ENCODE data around the gene DCN. TPM values are rescaled to one million over a fixed set of nuclear protein-coding genes. Genes with fewer than 3 reads are reported as not detected.

The DCN gene
- total RNA-seq, 1 donor from 2014 or later, result 1,553 TPM

DNA sequence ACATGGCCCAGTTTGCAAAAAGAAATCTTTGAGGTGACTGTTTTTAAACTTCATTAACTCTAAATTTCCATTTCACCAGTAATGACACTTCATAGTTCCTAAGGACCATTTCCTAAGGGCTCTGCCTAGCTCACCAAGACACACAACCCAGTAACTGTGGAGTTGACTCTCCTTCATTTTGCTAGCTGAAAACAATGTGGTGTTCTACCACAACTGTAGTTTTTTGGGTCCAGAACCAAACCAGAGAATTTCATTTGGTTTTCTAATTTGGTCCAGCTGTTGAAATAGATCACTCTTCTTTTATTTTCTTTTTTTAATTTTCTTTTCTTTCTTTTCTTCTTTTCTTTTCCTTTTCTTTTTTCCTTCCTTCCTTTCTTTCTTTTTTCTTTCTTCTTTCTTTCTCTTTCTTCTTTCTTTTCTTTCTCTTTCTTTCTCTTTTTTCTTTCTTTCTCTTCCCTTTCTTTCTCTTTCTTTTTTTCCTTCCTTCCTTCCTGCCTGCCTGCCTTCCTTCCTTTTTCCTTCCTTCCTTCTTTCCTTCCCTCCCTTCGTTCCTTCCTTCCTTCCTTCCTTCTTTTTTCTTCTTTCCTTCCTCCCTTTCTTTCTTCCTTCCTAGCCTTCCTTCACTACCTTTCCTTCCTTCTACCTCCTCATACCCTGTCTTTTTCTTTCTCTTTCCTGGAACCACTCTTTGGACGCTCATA is 52.8 kb downstream of the DCN start:
- Histone ChIP-seq H3K4me1 (no peaks in the 10 kb centered on the region), H3K36me3 (no peaks in the 10 kb centered on the region), H3K9me3 (no peaks in the 10 kb centered on the region), H3K27me3 (no peaks in the 10 kb centered on the region), H3K27ac (no peak overlapping the region), H3K4me3 (no peak overlapping the region)
- no peak for DNase-seq (ENCODE audit: extremely low spot score in 2 of 2)
- TF ChIP-seq POLR2A (IDR thresholded peaks at IDR 0.05) (no peak), CTCF (IDR thresholded peaks at IDR 0.05) (no peak), POLR2AphosphoS5 (IDR thresholded peaks at IDR 0.05; ENCODE audit: insufficient read depth in 1 of 2, low read depth in 1 of 2) (no peak)
- intact Hi-C loops (cut with DNase I), result no loop called here

DNA sequence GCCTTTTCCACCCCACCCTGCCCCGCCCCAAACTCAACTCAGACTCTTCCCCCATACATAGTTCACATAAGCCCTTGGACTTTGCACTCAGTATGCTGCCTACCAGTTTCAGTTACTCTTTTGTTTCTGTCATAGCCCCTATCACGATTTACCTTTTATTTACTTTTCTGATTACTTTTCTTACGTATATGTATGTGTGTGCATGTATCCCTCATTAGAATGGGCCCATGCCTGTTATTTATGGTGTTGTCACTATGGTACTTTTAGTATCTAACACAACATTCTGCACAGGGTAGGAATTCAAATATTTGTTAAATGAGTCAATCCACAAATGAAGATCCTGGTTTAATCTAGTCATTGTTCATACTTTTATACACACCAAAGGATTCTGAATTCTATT is 54.9 kb downstream of the DCN start:
- no peaks in the 10 kb centered on the region for H3K36me3 ChIP-seq
- no peaks in the 10 kb centered on the region for H3K27me3 ChIP-seq
- no peaks in the 10 kb centered on the region for H3K9me3 ChIP-seq
- H3K27ac ChIP-seq, result no peak overlapping the region
- TF ChIP-seq POLR2AphosphoS5 (IDR thresholded peaks at IDR 0.05; ENCODE audit: insufficient read depth in 1 of 2, low read depth in 1 of 2) (no peak), CTCF (IDR thresholded peaks at IDR 0.05) (no peak), POLR2A (IDR thresholded peaks at IDR 0.05) (no peak)
- no peak for DNase-seq (ENCODE audit: extremely low spot score in 2 of 2)
- no peaks in the 10 kb centered on the region for H3K4me1 ChIP-seq
- intact Hi-C loops (cut with DNase I), result no loop called here
- H3K4me3 ChIP-seq, result no peak overlapping the region

GRCh38 chr12:91127306-91127705 is 55.3 kb downstream of the DCN start:
- intact Hi-C loops (cut with DNase I), result no loop called here
- H3K36me3 ChIP-seq, result no peaks in the 10 kb centered on the region
- no peak overlapping the region for H3K27ac ChIP-seq
- H3K9me3 ChIP-seq, result no peaks in the 10 kb centered on the region
- TF ChIP-seq POLR2AphosphoS5 (IDR thresholded peaks at IDR 0.05; ENCODE audit: insufficient read depth in 1 of 2, low read depth in 1 of 2), result no peak
- no peak for TF ChIP-seq CTCF (IDR thresholded peaks at IDR 0.05)
- no peak for TF ChIP-seq POLR2A (IDR thresholded peaks at IDR 0.05)
- no peaks in the 10 kb centered on the region for H3K4me1 ChIP-seq
- H3K4me3 ChIP-seq, result no peak overlapping the region
- DNase-seq (ENCODE audit: extremely low spot score in 2 of 2), result no peak
- no peaks in the 10 kb centered on the region for H3K27me3 ChIP-seq

GRCh38 chr12:91126516-91126915 is 56.1 kb downstream of the DCN start:
- H3K4me1 ChIP-seq, result no peaks in the 10 kb centered on the region
- no peak for DNase-seq (ENCODE audit: extremely low spot score in 2 of 2)
- no peak overlapping the region for H3K27ac ChIP-seq
- no peaks in the 10 kb centered on the region for H3K36me3 ChIP-seq
- TF ChIP-seq POLR2A (IDR thresholded peaks at IDR 0.05) (no peak), CTCF (IDR thresholded peaks at IDR 0.05) (no peak)
- no peaks in the 10 kb centered on the region for H3K9me3 ChIP-seq
- no peak overlapping the region for H3K4me3 ChIP-seq
- intact Hi-C loops (cut with DNase I), result no loop called here
- no peaks in the 10 kb centered on the region for H3K27me3 ChIP-seq

DNA sequence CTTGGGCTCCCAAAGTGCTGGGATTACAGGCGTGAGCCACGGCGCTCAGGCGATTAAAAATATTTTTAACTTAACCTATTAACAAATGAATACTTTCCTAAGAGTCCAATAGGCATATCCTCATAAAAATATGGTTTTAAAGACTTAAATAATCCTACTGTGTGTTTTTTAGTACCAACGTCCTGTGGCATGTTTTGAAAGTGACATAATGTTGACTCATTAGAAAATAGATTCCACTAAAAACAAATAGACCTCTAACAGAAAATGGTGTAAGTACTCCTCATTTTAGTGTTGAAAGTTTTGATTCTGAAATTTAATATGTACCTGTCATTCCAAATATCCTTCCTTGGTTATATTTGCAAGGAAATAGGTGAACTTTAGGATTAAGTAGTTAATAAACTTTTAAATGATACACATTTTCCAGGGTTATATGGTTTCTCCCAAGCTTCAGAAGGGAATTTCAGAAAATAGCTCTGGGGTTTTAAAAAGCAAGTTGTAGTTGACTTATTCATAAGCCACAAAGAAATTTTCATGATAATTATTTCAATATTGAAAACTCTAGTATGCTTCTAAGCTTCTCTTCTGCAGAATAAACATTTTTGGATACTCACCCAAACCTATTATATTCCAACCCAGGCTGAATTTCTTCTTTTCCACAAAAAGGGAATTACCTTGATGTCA is 59.2 kb downstream of the DCN start:
- TF ChIP-seq POLR2AphosphoS5 (IDR thresholded peaks at IDR 0.05; ENCODE audit: insufficient read depth in 1 of 2, low read depth in 1 of 2), result no peak
- no peak for TF ChIP-seq CTCF (IDR thresholded peaks at IDR 0.05)
- TF ChIP-seq POLR2A (IDR thresholded peaks at IDR 0.05), result no peak
- no peak overlapping the region for H3K27ac ChIP-seq
- H3K4me1 ChIP-seq, result no peaks in the 10 kb centered on the region
- intact Hi-C loops (cut with DNase I), result no loop called here
- H3K4me3 ChIP-seq, result no peak overlapping the region
- no peaks in the 10 kb centered on the region for H3K9me3 ChIP-seq
- DNase-seq (ENCODE audit: extremely low spot score in 2 of 2), result no peak
- no peaks in the 10 kb centered on the region for H3K36me3 ChIP-seq
- no peaks in the 10 kb centered on the region for H3K27me3 ChIP-seq

All from vagina (tissue), 2 donors.